Esophagus squamous epithelium (tissue), 5 donors: Measurements from ENCODE around the gene ALOX12. TPM values are rescaled to one million over a fixed set of nuclear protein-coding genes. Genes with fewer than 3 reads are reported as not detected.

Source experiments
- DNase-seq: peaks from one replicate; lab custom pipeline; 2025; lab: John Stamatoyannopoulos, UW
- H3K27ac ChIP-seq, 4 donors: fragments of 200-600 bp; sonication (generic); one replicate each; pipeline ENCODE4 v1.5.1; 2016 to 2019; ENCODE audit warnings: mild to moderate bottlenecking in 1 of 4
- H3K27me3 ChIP-seq, 4 donors: fragments of 200-600 bp; sonication (generic); 1 replicate in 3 of 4; 2 replicates in 1 of 4; pipeline versions ENCODE4 v1.5.1 to v1.6.0; 2017 to 2021; ENCODE audit warnings: antibody characterized with exemption in 1 of 4
- H3K36me3 ChIP-seq, 3 donors: fragments of 200-600 bp; sonication (generic); one replicate each; pipeline ENCODE4 v1.5.1; 2016 to 2019
- H3K4me1 ChIP-seq, 3 donors: fragments of 200-600 bp; sonication (generic); one replicate each; pipeline ENCODE4 v1.5.1; 2017 to 2019
- H3K4me3 ChIP-seq, 4 donors: fragments of 200-600 bp; sonication (generic); 1 replicate in 3 of 4; 2 replicates in 1 of 4; pipeline ENCODE4 v1.5.1; 2016 to 2019; ENCODE audit warnings: mild to moderate bottlenecking in 2 of 4, moderate library complexity in 1 of 4
- H3K9me3 ChIP-seq, 3 donors: fragments of 200-600 bp; sonication (generic); one replicate each; pipeline ENCODE4 v1.5.1; 2016 to 2019
- POLR2A ChIP-seq, 4 donors: fragments of 450-650 bp; IDR thresholded peaks; one replicate each; pipeline ENCODE4 v1.6.1; 2017; ENCODE audit warnings: antibody characterized with exemption in 4 of 4, mild to moderate bottlenecking in 4 of 4, moderate library complexity in 3 of 4
- WGBS, 2 donors: methylation state at CpG; one replicate each; pipeline ENCODE4 v1.1.5; 2018; 5-methylcytosine and 5-hydroxymethylcytosine counted together
- intact Hi-C: fragments of 100-400 bp; cut with DNase I; formaldehyde crosslinking; loops from one replicate; pipeline ENCODE4 v1.15.0; 2022
- total RNA-seq, 4 donors: library from RNA; depleted of rRNA; stranded (reverse); fragments of >200 nt; gene quantifications; one replicate each; pipeline ENCODE4 v1.1.0, GENCODE V29; 2016
- TF ChIP-seq, protein P1 (sequence below), 6 experiments: fragments of 450-650 bp in 4 of 6; fragments of 200-600 bp in 2 of 6; sonication (generic) in 2 of 6; IDR thresholded peaks; one replicate each; pipeline ENCODE4 v1.5.1; 2016 to 2019; ENCODE audit warnings: antibody characterized with exemption in 6 of 6, mild to moderate bottlenecking in 4 of 6, moderate library complexity in 4 of 6
- donor health status: DM: yes; HTN: yes; CAD: no.

ALOX12 gene
- total RNA-seq, 4 donors from 2014 or later = 3.8 to 43.5 (median 26.4) TPM

DNA sequence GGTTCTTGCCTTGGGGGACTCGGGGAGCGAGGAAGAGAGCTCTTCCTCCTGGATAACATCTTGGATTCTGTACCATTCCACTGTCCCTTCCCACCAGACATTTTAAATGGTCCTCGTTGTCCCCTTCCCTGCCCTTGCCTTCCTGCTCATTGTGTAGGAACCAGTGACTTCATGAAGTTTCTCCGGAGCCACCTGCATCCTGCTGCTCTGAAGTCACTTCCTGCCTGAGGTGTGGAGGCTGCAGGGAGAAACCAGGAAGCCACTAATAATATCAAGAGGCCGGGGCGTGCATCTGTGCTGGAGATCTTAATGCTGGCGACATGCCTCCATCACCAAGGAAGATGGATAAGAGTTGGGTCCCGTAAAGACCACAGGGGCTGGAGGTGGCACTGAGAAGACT lies 33.8 kb downstream of the ALOX12 start:
- DNase-seq = no peak

DNA sequence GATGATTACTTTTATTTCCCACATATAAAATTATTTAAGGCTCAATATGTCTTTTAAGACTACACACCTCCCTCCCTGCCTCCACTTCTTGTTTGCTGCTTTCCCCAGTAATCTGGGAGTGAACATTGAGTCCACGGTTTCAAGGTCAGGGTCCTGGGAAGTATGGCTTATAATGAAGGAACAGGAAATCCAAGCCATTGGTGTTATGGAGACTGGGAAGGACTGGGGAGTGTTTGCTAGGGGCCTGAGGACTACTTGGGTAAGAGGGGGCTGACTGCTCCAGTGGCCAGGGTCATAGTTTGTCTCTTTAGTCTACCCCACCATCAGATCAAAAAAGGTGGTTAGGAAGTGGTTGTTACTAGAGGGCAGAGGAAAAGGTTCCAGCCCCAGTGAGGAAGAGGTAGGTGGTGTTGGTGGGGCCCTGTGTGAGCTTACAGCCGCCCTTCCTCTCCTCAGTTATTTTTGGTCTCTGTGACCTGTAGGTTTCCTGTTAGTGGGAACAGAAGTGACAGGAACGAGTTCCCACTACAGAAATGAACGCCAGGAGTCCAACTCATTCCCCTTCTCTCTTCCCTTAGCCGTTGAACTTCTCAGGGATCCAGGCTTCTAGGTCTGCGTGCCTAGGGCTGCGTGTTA lies 39.2 kb downstream of the ALOX12 start:
- intact Hi-C loops = no loop called here
- H3K9me3 ChIP-seq = no peaks in the 10 kb centered on the region
- peaks cover 11 to 59% (median 12%) of the 10 kb centered on the region in 3 donors for H3K4me1 ChIP-seq
- TF ChIP-seq POLR2A (IDR thresholded peaks at IDR 0.05) = no peak
- TF ChIP-seq, protein P1, sequence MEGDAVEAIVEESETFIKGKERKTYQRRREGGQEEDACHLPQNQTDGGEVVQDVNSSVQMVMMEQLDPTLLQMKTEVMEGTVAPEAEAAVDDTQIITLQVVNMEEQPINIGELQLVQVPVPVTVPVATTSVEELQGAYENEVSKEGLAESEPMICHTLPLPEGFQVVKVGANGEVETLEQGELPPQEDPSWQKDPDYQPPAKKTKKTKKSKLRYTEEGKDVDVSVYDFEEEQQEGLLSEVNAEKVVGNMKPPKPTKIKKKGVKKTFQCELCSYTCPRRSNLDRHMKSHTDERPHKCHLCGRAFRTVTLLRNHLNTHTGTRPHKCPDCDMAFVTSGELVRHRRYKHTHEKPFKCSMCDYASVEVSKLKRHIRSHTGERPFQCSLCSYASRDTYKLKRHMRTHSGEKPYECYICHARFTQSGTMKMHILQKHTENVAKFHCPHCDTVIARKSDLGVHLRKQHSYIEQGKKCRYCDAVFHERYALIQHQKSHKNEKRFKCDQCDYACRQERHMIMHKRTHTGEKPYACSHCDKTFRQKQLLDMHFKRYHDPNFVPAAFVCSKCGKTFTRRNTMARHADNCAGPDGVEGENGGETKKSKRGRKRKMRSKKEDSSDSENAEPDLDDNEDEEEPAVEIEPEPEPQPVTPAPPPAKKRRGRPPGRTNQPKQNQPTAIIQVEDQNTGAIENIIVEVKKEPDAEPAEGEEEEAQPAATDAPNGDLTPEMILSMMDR (IDR thresholded peaks at IDR 0.05) = no peak
- H3K27me3 ChIP-seq = peaks cover 0 to 3% (median 0%) of the 10 kb centered on the region in 4 donors
- H3K4me3 ChIP-seq = peak overlapping the region; percentile 57 to 75 (median 66)
- WGBS, 2 donors = 7 to 10% methylated on average over 7 of the region's 7 CpGs
- H3K36me3 ChIP-seq = no peaks in the 10 kb centered on the region
- peak overlapping the region; percentile 83 to 94 (median 90) for H3K27ac ChIP-seq
- no peak for DNase-seq

More for the DNA sequence above, 33.8 kb downstream of the ALOX12 start:
- no peaks in the 10 kb centered on the region for H3K9me3 ChIP-seq
- H3K27me3 ChIP-seq = no peaks in the 10 kb centered on the region
- WGBS, 2 donors = 63 to 67% methylated on average over 8 of the region's 8 CpGs
- no peaks in the 10 kb centered on the region for H3K36me3 ChIP-seq
- peak overlapping the region in 3 of 4 donors; percentile 46 to 81 (median 54) for H3K27ac ChIP-seq
- peaks cover 0 to 25% (median 0%) of the 10 kb centered on the region in 3 donors for H3K4me1 ChIP-seq
- peak in 1 of 4 donors; percentile 12 for TF ChIP-seq POLR2A (IDR thresholded peaks at IDR 0.05)
- TF ChIP-seq, protein P1 (IDR thresholded peaks at IDR 0.05) = no peak
- intact Hi-C loops = no loop called here
- H3K4me3 ChIP-seq = no peak overlapping the region

DNA sequence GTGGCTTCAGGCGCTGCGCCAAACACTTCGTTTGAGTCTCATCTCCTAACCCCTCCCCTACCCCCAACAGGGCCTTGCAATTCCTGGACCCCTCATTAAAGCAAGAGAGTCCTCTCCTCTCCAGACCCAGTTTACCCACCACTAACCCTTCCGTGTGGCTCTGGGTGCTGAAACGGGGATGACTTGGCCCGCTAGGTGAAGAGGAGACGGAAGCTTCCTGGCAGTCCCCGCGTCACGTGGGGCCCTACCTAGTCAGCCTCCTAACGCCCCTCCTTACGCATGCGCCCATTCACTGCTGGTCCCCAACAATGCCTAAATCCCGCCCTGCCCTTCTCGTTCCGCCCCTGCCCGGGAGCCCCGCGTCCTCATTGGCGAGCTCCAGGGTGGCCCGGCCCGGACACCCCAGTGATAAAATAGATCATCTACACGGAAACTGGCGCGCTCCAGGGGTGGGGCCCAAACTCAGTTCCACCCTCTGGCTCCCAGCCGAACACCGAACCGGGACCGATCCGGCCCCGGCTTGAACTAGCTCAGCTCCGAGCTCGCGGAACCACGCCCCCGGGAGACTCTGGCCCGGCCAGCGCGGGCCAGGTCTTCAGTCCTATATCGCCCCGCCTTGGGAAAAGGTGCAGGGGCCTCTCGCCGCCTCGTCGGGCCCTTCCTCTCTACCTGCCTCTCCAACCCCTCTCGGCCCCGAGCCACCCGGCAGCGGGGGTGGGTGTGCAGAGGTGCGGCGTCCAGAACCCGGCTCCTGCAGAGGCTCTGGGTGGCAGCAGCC lies 39.9 kb downstream of the ALOX12 start, which contains the start of gene SLC16A13:
TSS of gene SLC16A13 (plus strand) at position 425 of the 778 bp plus-strand sequence. CDS start 368 bp downstream, outside the sequence.
- DNase-seq = peak; percentile 92
- H3K9me3 ChIP-seq = no peaks in the 10 kb centered on the region
- H3K36me3 ChIP-seq = no peaks in the 10 kb centered on the region
- H3K4me1 ChIP-seq = peaks cover 11 to 59% (median 12%) of the 10 kb centered on the region in 3 donors
- intact Hi-C loops = no loop called here
- H3K4me3 ChIP-seq = peak within 1 kb of the TSS; percentile 57 to 75 (median 66)
- peak in 3 of 4 donors; percentile 28 to 87 (median 46) for TF ChIP-seq POLR2A (IDR thresholded peaks at IDR 0.05)
- TF ChIP-seq, protein P1 (IDR thresholded peaks at IDR 0.05) = no peak
- H3K27ac ChIP-seq = peak within 1 kb of the TSS; percentile 83 to 94 (median 90)
- 0 to 1% methylated on average over 11 to 13 of the region's 52 CpGs for WGBS, 2 donors
- H3K27me3 ChIP-seq = peaks cover 0 to 3% (median 0%) of the 10 kb centered on the region in 4 donors

DNA sequence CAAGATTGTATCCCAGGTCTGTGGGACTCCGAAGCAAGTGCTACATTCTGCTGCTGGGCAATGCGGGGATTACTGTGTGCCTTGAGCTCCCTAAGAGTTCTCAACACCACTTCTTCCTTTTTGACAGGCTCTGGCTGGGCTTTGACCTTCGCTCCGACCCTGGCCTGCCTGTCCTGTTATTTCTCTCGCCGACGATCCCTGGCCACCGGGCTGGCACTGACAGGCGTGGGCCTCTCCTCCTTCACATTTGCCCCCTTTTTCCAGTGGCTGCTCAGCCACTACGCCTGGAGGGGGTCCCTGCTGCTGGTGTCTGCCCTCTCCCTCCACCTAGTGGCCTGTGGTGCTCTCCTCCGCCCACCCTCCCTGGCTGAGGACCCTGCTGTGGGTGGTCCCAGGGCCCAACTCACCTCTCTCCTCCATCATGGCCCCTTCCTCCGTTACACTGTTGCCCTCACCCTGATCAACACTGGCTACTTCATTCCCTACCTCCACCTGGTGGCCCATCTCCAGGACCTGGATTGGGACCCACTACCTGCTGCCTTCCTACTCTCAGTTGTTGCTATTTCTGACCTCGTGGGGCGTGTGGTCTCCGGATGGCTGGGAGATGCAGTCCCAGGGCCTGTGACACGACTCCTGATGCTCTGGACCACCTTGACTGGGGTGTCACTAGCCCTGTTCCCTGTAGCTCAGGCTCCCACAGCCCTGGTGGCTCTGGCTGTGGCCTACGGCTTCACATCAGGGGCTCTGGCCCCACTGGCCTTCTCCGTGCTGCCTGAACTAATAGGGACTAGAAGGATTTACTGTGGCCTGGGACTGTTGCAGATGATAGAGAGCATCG lies 42.4 kb downstream of the ALOX12 start:
- no peak overlapping the region for H3K4me3 ChIP-seq
- peaks cover 0 to 18% (median 2%) of the 10 kb centered on the region in 4 donors for H3K27me3 ChIP-seq
- TF ChIP-seq, protein P1 (IDR thresholded peaks at IDR 0.05) = no peak
- TF ChIP-seq POLR2A (IDR thresholded peaks at IDR 0.05) = no peak
- H3K36me3 ChIP-seq = no peaks in the 10 kb centered on the region
- no peaks in the 10 kb centered on the region for H3K9me3 ChIP-seq
- intact Hi-C loops = no loop called here
- DNase-seq = no peak
- WGBS, 2 donors = 84 to 92% methylated on average over 9 to 15 of the region's 19 CpGs
- no peak overlapping the region for H3K27ac ChIP-seq
- H3K4me1 ChIP-seq = peaks cover 25 to 66% (median 25%) of the 10 kb centered on the region in 3 donors
